ENCODE results near the gene ALPI.
A peak's percentile ranks its signal among the peaks of the same experiment; 100 is the strongest.

The ALPI gene

GRCh38 chr2:232488097-232488711 is 32.3 kb downstream of the ALPI start:
- TF ChIP-seq ZNF23 (tag by site-specific recombination; IDR thresholded peaks at IDR 0.05; ENCODE audit: borderline replicate concordance), result no peak
- TF ChIP-seq GLIS1 (tag by site-specific recombination; IDR thresholded peaks at IDR 0.05), result no peak
- no peak for TF ChIP-seq KLF10 (tag by site-specific recombination; IDR thresholded peaks at IDR 0.05)
- TF ChIP-seq PRDM4 (tag by site-specific recombination; IDR thresholded peaks at IDR 0.05), result no peak
- TF ChIP-seq CTCF (tag by site-specific recombination; IDR thresholded peaks at IDR 0.05), result 0 out of 2 replicates have a peak, but pooled peaks have one; percentile 21
- CTCF ChIA-PET, result interaction anchor here (0.7 to 1.1 kb wide), 3 partner anchors 22 to 49 kb away, joined by 3 read pairs; no protein-coding TSS in a partner anchor
- H3K4me1 ChIP-seq (ENCODE audit: control insufficient read depth, insufficient read depth, low read length), result no peaks in the 10 kb centered on the region
- no peak overlapping the region for H3K4me3 ChIP-seq (ENCODE audit: low read depth, low read length)
- H3K27ac ChIP-seq (ENCODE audit: extremely low read depth, low read depth, low read length), result no peak overlapping the region
- peaks cover 0 to 4% of the 10 kb centered on the region in 2 experiments; a peak in 1 of 3 replicates for H3K36me3 ChIP-seq (ENCODE audit: control insufficient read depth in 2 of 2, insufficient read depth in 1 of 2, low read length in 2 of 2)
- POLR2A ChIA-PET, result no interaction called here
- no peaks in the 10 kb centered on the region for H3K9me3 ChIP-seq (ENCODE audit: control insufficient read depth, insufficient read depth, low read depth, low read length)

- CTCF ChIA-PET, result interaction anchor here (0.7 to 1.3 kb wide), 3 partner anchors 23 to 49 kb away, joined by 3 read pairs; no protein-coding TSS in a partner anchor
- H3K4me3 ChIP-seq (ENCODE audit: low read depth, low read length), result no peak overlapping the region
- H3K36me3 ChIP-seq (ENCODE audit: control insufficient read depth in 2 of 2, insufficient read depth in 1 of 2, low read length in 2 of 2), result peaks cover 0 to 3% of the 10 kb centered on the region in 2 experiments; a peak in 1 of 3 replicates
- POLR2A ChIA-PET, result no interaction called here
- TF ChIP-seq ZNF335 (tag by site-specific recombination; conservative IDR thresholded peaks at IDR 0.05), result no peak
- TF ChIP-seq ZNF248 (tag by site-specific recombination; IDR thresholded peaks at IDR 0.05), result no peak
- no peak for TF ChIP-seq ZEB2 (tag by site-specific recombination; IDR thresholded peaks at IDR 0.05)
- no peak for TF ChIP-seq ZNF830 (tag by site-specific recombination; IDR thresholded peaks at IDR 0.05; ENCODE audit: low read depth)
- TF ChIP-seq ZNF530 (tag by site-specific recombination; IDR thresholded peaks at IDR 0.05; ENCODE audit: low read depth), result no peak
- TF ChIP-seq ZNF239 (tag by site-specific recombination; IDR thresholded peaks at IDR 0.05), result no peak
- no peak for TF ChIP-seq TCF7L2 (IDR thresholded peaks at IDR 0.05; ENCODE audit: borderline replicate concordance, low read depth, low read length)
- no peak for TF ChIP-seq HOXC10 (CRISPR knock-in tag; IDR thresholded peaks at IDR 0.05)
- no peak for TF ChIP-seq KLF10 (tag by site-specific recombination; IDR thresholded peaks at IDR 0.05)
- TF ChIP-seq ZNF514 (tag by site-specific recombination; IDR thresholded peaks at IDR 0.05), result no peak
- no peak for TF ChIP-seq ZNF776 (tag by site-specific recombination; IDR thresholded peaks at IDR 0.05; ENCODE audit: borderline replicate concordance)
- TF ChIP-seq ZNF140 (tag by site-specific recombination; IDR thresholded peaks at IDR 0.05), result no peak
- no peak for TF ChIP-seq SCRT1 (tag by site-specific recombination; IDR thresholded peaks at IDR 0.05; ENCODE audit: borderline replicate concordance)
- TF ChIP-seq PRDM6 (tag by site-specific recombination; IDR thresholded peaks at IDR 0.05), result no peak
- no peak for TF ChIP-seq ZNF157 (tag by site-specific recombination; IDR thresholded peaks at IDR 0.05)
- H3K27ac ChIP-seq (ENCODE audit: extremely low read depth, low read depth, low read length), result no peak overlapping the region
- no peaks in the 10 kb centered on the region for H3K9me3 ChIP-seq (ENCODE audit: control insufficient read depth, insufficient read depth, low read depth, low read length)
- H3K4me1 ChIP-seq (ENCODE audit: control insufficient read depth, insufficient read depth, low read length), result no peaks in the 10 kb centered on the region
These were observed 32.9 kb downstream of the ALPI start for GRCh38 chr2:232488721-232489300.
